NCI-H146 treated with DMSO at 0.1 percent for 48 hours (cell line): ENCODE data around the gene SLC17A5.
A peak's percentile ranks its signal among the peaks of the same experiment; 100 is the strongest.

Experiments used
- DNase-seq: peaks from one replicate; lab custom pipeline; 2025; ENCODE audit not compliant: unreplicated experiment; lab: John Stamatoyannopoulos, UW

SLC17A5 gene

GRCh38 chr6:73667798-73668197, 14.0 kb upstream of the SLC17A5 start:
- no peak for DNase-seq

- no peak for DNase-seq
Measured at GRCh38 chr6:73666393-73666792, 12.6 kb upstream of the SLC17A5 start.

GRCh38 chr6:73665686-73666319, 12.0 kb upstream of the SLC17A5 start:
- DNase-seq = peak; percentile 20

GRCh38 chr6:73664701-73665100, 10.9 kb upstream of the SLC17A5 start:
- no peak for DNase-seq

- DNase-seq = no peak
Measured at GRCh38 chr6:73657201-73657600, 3.4 kb upstream of the SLC17A5 start.

- no peak for DNase-seq
Measured at GRCh38 chr6:73656531-73657145, 2.8 kb upstream of the SLC17A5 start.

GRCh38 chr6:73655341-73655917, 1.6 kb upstream of the SLC17A5 start:
- no peak for DNase-seq

GRCh38 chr6:73652637-73653570, 888 bp downstream of the SLC17A5 start:
- DNase-seq = peak; percentile 74

- no peak for DNase-seq
Measured at GRCh38 chr6:73649783-73650182, 4.0 kb downstream of the SLC17A5 start.

- DNase-seq = no peak
Measured at GRCh38 chr6:73648166-73648565, 5.6 kb downstream of the SLC17A5 start.

GRCh38 chr6:73644941-73645591, 8.7 kb downstream of the SLC17A5 start:
- no peak for DNase-seq

- no peak for DNase-seq
Measured at GRCh38 chr6:73644030-73644429, 9.8 kb downstream of the SLC17A5 start.

GRCh38 chr6:73642530-73642929, 11.3 kb downstream of the SLC17A5 start:
- DNase-seq = no peak

- no peak for DNase-seq
Measured at GRCh38 chr6:73640179-73640750, 13.5 kb downstream of the SLC17A5 start.

- DNase-seq = no peak
Measured at GRCh38 chr6:73639040-73639439, 14.8 kb downstream of the SLC17A5 start.

GRCh38 chr6:73637404-73637803, 16.4 kb downstream of the SLC17A5 start:
- no peak for DNase-seq

GRCh38 chr6:73636048-73636447, 17.7 kb downstream of the SLC17A5 start:
- no peak for DNase-seq

- DNase-seq = no peak
Measured at GRCh38 chr6:73632346-73632745, 21.4 kb downstream of the SLC17A5 start.

GRCh38 chr6:73631849-73632248, 21.9 kb downstream of the SLC17A5 start:
- no peak for DNase-seq

GRCh38 chr6:73630401-73630800, 23.4 kb downstream of the SLC17A5 start:
- DNase-seq = no peak

- DNase-seq = no peak
Measured at GRCh38 chr6:73624896-73625295, 28.9 kb downstream of the SLC17A5 start.
